Activated naive CD4-positive, alpha-beta T cell treated with anti-CD3 and anti-CD28 coated beads for 36 hours (primary cell): ENCODE data around the gene COX19. TPM values are rescaled to one million over a fixed set of nuclear protein-coding genes. Genes with fewer than 3 reads are reported as not detected.

Experiments used
- CTCF ChIA-PET: fragments of 350-600 bp; sonication (Branson Sonifier 250); formaldehyde crosslinking; loops from one replicate; lab custom pipeline; 2021; ENCODE audit warnings: antibody characterized with exemption; lab: Charles Lee
- DNase-seq: peaks from one replicate; pipeline ENCODE4 v3.0.0-alpha.2; 2020
- H3K27ac Mint-ChIP-seq: one replicate; pipeline ENCODE4 v1.8.0; 2021; ENCODE audit warnings: mild to moderate bottlenecking, mixed read lengths
- H3K27me3 Mint-ChIP-seq: one replicate; pipeline ENCODE4 v1.8.0; 2021; ENCODE audit warnings: low read depth, mixed read lengths
- H3K36me3 Mint-ChIP-seq: one replicate; pipeline ENCODE4 v1.8.0; 2021; ENCODE audit warnings: low read depth, mixed read lengths
- H3K4me1 Mint-ChIP-seq: one replicate; pipeline ENCODE4 v1.8.0; 2021; ENCODE audit warnings: low read depth, mixed read lengths
- H3K4me3 Mint-ChIP-seq: one replicate; pipeline ENCODE4 v1.8.0; 2021; ENCODE audit warnings: mild to moderate bottlenecking, moderate library complexity, mixed read lengths
- H3K9me3 Mint-ChIP-seq: one replicate; pipeline ENCODE4 v1.8.0; 2021; ENCODE audit warnings: mixed read lengths
- intact Hi-C: fragments of 100-400 bp; cut with micrococcal nuclease; formaldehyde crosslinking; loops from one replicate; pipeline ENCODE4 v1.15.1; 2023
- total RNA-seq, 2 experiments: library from RNA; stranded (reverse); gene quantifications; one replicate each; pipeline ENCODE4 v1.2.3, GENCODE V29; 2021

COX19 gene
- total RNA-seq, 2 experiments from 2014 or later = 12.6 to 15.2 TPM

DNA sequence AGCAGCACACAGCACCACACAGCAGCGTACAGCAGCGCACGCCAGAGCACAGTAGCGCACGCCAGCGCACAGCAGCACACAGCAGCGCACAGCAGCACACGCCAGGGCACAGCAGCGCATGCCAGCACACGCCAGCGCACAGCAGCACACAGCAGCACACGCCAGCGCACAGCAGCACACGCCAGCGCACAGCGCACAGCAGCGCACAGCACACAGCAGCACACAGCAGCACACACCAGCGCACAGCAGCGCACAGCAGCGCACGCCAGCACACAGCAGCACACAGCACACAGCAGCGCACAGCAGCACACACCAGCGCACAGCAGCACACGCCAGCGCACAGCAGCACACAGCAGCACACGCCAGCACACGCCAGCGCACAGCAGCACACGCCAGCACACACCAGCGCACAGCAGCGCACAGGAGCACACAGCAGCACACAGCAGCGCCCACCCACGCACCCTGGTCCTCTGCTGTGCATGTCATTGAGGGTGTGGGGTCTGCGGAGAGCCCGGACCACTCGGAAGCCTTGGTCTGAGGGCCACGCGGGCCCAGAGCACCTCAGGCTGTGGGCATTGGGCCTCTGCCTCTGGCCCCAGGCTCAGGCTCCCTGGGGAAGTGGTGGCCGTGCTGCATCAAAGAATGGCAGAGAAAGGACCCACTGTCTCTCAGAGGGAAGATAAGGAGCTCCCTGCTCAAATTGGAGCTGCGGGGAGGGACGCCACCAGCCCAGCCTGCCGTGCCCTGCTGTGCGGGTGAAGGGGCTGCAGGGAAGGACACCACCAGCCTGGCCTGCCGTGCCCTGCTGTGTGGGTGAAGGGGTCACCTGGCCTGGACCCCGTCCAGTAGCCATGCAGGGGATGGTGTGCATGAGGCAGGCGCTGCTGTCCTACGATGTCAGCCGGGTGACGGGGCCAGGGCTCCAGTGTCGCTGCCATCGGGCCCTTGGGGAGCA is 41.5 kb upstream of the COX19 start:
- Mint-ChIP-seq H3K27ac (no peak overlapping the region), H3K4me3 (no peak overlapping the region), H3K36me3 (peaks cover 9% of the 10 kb centered on the region), H3K27me3 (no peaks in the 10 kb centered on the region), H3K9me3 (peaks cover 6% of the 10 kb centered on the region), H3K4me1 (peaks cover 11% of the 10 kb centered on the region)
- CTCF ChIA-PET = no interaction called here
- intact Hi-C loops = no loop called here
- no peak for DNase-seq

DNA sequence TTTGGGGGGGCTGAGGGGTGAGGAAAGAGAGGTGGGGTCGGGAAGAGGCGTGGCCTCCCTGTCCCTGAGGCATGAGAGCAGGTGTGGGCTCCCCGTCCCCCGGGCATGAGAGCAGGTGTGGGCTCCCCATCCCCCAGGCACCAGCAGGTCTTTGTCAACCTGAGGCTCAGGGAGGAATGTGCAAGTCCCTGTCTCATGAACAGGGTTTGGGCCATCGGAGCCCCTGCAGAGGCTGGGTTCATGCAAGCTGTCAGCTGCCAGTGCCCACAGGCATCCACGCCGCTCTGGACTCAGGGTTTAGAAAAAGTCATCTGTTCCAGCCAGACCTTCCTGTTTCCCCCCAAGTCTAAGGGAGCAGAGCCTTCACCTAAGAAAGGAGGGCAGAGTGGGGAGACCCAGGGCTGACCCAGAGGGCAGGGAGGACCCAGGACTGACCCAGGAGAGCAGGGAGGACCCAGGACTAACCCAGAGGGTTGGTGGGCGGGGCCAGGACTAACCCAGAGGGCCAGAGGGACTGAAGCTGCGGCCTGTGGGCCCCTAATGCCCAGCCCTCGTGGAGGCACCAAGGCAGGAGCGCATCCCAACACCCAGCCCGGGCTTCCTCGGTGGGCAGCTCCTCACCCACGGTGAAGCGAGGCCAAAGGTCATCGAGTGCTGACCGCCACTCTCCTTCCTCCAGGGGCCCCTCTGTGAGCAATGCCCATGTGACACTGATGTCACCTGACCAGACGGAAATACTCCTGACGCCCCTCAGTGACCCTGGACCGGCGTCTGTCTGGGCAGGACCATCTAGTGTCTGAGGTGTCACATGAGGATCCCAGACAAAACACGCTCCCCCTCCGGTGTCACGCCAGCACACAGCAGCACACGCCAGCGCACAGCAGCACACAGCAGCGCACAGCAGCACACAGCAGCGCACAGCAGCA is 40.1 kb upstream of the COX19 start:
- H3K27me3 Mint-ChIP-seq = no peaks in the 10 kb centered on the region
- peaks cover 3% of the 10 kb centered on the region for H3K36me3 Mint-ChIP-seq
- H3K9me3 Mint-ChIP-seq = no peaks in the 10 kb centered on the region
- CTCF ChIA-PET = no interaction called here
- H3K4me1 Mint-ChIP-seq = peaks cover 19% of the 10 kb centered on the region
- DNase-seq = no peak
- intact Hi-C loops = no loop called here
- H3K27ac Mint-ChIP-seq = no peak overlapping the region
- H3K4me3 Mint-ChIP-seq = no peak overlapping the region

DNA sequence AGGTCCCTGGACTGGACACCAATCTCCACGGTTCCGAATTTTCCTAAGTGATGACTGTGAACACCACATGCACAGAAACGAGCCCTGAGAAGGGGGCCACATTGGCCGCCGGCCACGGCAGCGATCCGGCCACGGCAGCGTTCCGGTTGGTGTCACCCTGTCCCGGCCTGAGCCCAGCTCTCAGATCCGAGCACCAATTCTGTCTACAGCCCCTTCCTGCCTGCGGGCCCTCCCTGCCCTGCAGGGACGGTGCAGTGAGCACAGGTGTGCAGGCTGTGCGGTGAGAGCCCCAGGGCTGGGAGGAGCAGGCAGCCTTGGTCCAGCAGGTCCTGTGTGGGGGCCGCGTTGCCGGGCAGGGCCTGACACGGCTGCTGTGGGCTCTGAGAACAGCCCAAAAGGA is 39.3 kb upstream of the COX19 start:
- intact Hi-C loops = no loop called here
- no peak for DNase-seq
- Mint-ChIP-seq H3K27me3 (no peaks in the 10 kb centered on the region), H3K9me3 (no peaks in the 10 kb centered on the region), H3K36me3 (peaks cover 3% of the 10 kb centered on the region), H3K27ac (no peak overlapping the region), H3K4me3 (no peak overlapping the region), H3K4me1 (peaks cover 19% of the 10 kb centered on the region)
- CTCF ChIA-PET = no interaction called here

DNA sequence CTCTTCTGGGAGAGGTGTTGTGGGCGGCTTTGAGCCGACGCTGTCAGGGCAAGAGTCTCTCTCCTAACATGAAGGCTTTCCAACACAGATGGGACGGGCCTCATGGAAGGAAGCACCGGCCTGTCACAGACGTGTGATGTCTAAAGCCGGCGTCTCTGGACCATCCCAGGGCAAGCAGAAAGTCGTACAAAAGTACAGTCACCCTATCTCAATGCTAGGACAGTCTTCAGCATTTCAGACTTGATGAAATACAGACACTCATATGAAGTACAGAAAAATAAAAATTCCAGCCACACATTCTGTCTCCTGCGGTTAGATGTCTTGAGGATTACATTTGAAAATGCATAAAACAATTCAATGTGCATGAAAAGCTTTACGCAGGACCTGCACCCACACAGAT is 38.2 kb upstream of the COX19 start:
- CTCF ChIA-PET = no interaction called here

DNA sequence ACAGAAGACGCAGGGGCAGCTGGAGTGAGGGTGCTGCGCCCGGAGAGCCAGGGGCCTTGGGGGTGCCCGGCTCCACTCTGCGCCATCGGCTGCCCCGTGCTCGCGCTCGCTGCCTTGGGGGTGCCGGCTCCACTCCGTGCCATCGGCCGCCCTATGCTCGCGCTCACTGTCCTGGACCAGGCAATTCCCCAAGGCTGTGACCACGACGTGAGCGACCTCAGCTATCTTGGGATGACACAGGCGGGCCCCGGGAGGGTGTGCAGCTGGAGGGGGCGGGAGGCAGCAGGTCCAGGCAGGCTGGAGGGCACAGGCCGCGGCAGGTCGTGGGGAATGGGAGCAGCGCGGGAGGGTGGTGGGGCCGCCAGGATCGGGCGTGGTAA is 37.4 kb upstream of the COX19 start:
- intact Hi-C loops = no loop called here
- Mint-ChIP-seq H3K36me3 (peaks cover 4% of the 10 kb centered on the region), H3K27me3 (no peaks in the 10 kb centered on the region), H3K27ac (no peak overlapping the region), H3K4me3 (no peak overlapping the region), H3K9me3 (no peaks in the 10 kb centered on the region), H3K4me1 (peaks cover 12% of the 10 kb centered on the region)
- CTCF ChIA-PET = interaction anchor here (1.7 kb wide), 1 partner anchor 20 kb away, joined by 3 read pairs; no protein-coding TSS in a partner anchor
- DNase-seq = no peak

More for the DNA sequence above, 38.2 kb upstream of the COX19 start:
- Mint-ChIP-seq H3K4me1 (peaks cover 19% of the 10 kb centered on the region), H3K9me3 (no peaks in the 10 kb centered on the region), H3K27me3 (no peaks in the 10 kb centered on the region), H3K27ac (no peak overlapping the region), H3K36me3 (peaks cover 5% of the 10 kb centered on the region), H3K4me3 (no peak overlapping the region)
- DNase-seq = no peak
- intact Hi-C loops = no loop called here

DNA sequence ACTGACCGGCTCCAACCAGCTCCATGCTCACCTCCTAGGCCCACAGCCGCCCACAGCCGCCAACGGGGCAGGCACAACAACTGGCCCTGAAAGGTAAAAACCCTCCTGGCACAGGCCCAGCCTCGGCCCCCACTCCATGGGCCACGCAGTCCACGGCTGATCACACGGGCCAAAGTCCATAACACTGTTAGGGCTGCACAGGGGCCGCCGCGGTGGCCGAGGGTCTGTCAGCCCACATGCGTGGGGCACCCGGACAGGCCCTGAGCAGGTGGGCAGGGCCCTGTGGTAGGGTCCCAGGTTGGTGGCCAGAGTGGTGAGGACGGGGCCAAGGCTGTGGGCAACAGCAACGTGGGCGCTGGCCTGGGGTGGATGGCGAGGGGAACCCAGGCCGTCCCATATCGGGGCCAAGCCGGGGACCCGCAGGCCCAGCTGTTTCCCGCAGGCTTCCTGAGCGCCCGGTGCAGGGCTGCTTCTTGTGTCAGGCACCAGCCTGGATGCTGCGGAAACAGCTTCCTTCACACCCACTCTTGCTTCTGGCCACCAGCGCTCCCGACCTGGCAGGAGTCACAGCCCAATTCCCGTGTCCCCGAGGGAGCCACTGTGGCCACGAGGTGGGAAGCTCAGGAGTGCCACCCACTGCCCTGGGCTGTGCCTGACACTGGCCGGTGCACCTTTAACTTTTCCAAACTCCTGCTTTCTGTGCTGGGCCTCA is 36.8 kb upstream of the COX19 start:
- H3K36me3 Mint-ChIP-seq = peaks cover 4% of the 10 kb centered on the region
- no peak overlapping the region for H3K4me3 Mint-ChIP-seq
- intact Hi-C loops = no loop called here
- H3K9me3 Mint-ChIP-seq = no peaks in the 10 kb centered on the region
- DNase-seq = no peak
- peaks cover 12% of the 10 kb centered on the region for H3K4me1 Mint-ChIP-seq
- H3K27me3 Mint-ChIP-seq = no peaks in the 10 kb centered on the region
- CTCF ChIA-PET = interaction anchor here (1.7 kb wide), 1 partner anchor 19 kb away, joined by 3 read pairs; no protein-coding TSS in a partner anchor
- H3K27ac Mint-ChIP-seq = no peak overlapping the region

DNA sequence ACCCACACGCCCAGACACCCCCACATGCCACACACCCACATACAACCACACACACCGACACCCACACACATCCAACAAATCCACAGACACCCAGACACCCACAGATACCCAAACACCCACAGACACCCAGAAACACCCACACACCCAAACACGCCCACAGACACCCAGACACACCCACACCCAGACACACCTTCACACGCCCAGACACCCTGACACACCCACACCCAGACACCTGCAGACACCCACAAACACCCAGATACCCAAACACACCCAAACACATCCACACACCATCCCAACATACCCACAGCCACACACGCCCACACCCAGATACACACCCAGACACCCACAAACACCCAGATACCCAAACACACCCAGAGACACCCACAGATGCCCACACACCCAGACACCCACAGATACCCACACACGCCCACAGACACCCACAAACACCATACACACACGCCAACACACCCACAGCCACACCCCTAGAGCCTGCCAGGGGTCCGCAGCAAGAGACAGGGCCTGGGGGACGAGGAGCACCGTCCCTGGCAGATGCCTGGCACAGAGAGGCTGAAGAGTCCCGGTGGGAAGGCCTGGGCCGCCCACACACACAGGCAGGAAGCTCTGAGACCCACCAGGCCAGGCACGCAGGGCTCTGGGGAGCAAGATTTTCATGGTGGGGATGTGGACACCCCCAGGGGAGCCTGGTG is 36.1 kb upstream of the COX19 start:
- Mint-ChIP-seq H3K9me3 (no peaks in the 10 kb centered on the region), H3K4me3 (no peak overlapping the region), H3K27ac (no peak overlapping the region), H3K27me3 (no peaks in the 10 kb centered on the region), H3K4me1 (peaks cover 12% of the 10 kb centered on the region), H3K36me3 (peaks cover 4% of the 10 kb centered on the region)
- CTCF ChIA-PET = interaction anchor here (1.7 kb wide), 1 partner anchor 18 kb away, joined by 3 read pairs; no protein-coding TSS in a partner anchor
- intact Hi-C loops = no loop called here
- DNase-seq = no peak

DNA sequence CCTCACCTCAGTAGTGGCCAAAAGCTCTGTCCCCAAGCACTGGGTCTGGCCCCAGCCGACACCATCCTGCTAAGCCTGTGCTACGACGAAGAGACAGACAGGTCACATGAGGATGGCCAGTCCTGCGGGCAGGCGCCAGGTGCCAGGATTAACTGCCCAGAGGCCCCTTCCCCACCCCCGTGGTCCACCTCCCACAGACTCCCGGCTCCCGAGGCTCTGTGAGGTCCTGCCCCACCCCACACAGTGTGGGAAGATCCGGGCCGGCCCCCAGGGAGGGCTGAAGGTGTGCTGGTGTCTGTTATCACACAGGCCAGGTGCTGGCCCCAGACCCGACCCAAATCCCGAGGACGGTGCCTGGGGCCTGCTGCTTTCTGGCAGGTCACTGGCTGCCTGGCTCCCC is 34.9 kb upstream of the COX19 start:
- peaks cover 12% of the 10 kb centered on the region for H3K4me1 Mint-ChIP-seq
- H3K4me3 Mint-ChIP-seq = no peak overlapping the region
- no peaks in the 10 kb centered on the region for H3K27me3 Mint-ChIP-seq
- H3K36me3 Mint-ChIP-seq = peaks cover 4% of the 10 kb centered on the region
- no peak overlapping the region for H3K27ac Mint-ChIP-seq
- H3K9me3 Mint-ChIP-seq = no peaks in the 10 kb centered on the region
- CTCF ChIA-PET = interaction anchor here (0.6 kb wide), 1 partner anchor 17 kb away, joined by 3 read pairs; no protein-coding TSS in a partner anchor
- intact Hi-C loops = no loop called here
- DNase-seq = no peak

DNA sequence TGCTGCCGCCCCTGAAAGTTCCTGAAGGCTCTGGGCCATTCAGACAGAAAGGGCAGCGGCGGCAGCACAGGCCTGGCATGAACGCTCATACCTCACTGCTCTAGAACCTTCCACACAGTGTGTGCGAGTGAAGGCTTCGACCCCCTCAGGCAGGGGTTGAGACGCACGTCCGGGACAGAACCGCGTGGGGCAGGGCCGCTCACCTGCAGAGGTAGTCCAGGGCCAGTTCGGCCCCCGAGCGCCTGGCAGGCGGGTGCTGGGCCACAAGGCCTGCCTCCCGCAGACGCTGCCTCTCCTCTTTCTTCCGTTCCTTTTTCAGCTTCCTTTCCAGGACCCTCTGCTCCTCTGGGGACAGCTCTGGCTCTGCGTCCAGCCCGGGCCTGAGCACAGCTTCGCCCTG is 34.4 kb upstream of the COX19 start:
- CTCF ChIA-PET = interaction anchor here (0.6 kb wide), 1 partner anchor 17 kb away, joined by 3 read pairs; no protein-coding TSS in a partner anchor
- Mint-ChIP-seq H3K27me3 (no peaks in the 10 kb centered on the region), H3K4me3 (no peak overlapping the region), H3K4me1 (peaks cover 12% of the 10 kb centered on the region), H3K9me3 (no peaks in the 10 kb centered on the region), H3K36me3 (peaks cover 4% of the 10 kb centered on the region), H3K27ac (no peak overlapping the region)
- DNase-seq = no peak
- intact Hi-C loops = no loop called here

DNA sequence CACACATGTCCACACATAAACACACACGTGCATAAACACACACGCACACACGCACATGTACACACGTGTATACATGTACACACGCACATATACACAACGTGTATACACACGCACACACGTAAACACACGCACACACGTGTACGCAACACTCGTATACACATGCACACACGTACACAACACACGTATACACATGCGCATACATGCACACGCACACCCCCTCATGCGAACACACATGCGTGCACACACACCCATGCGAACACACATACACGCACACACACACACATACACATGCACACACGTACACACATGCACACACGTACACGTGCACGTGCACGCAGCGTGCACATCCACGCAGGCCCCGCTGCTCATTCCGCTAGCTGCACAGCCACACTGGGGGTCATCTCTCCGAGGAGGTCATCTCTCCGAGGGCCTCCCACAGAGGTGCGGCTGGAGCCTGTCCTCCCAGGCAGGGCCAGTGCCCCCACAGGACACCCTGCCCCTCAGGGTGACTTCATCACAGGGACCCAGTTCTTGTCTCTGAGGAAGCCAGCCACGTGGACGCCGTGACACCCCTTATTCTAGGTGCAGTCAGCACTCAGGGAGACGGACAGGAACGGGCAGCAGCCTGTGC is 33.5 kb upstream of the COX19 start:
- peaks cover 12% of the 10 kb centered on the region for H3K4me1 Mint-ChIP-seq
- intact Hi-C loops = no loop called here
- no peak for DNase-seq
- CTCF ChIA-PET = no interaction called here
- H3K27ac Mint-ChIP-seq = no peak overlapping the region
- no peak overlapping the region for H3K4me3 Mint-ChIP-seq
- H3K9me3 Mint-ChIP-seq = no peaks in the 10 kb centered on the region
- H3K27me3 Mint-ChIP-seq = no peaks in the 10 kb centered on the region
- H3K36me3 Mint-ChIP-seq = peaks cover 4% of the 10 kb centered on the region

DNA sequence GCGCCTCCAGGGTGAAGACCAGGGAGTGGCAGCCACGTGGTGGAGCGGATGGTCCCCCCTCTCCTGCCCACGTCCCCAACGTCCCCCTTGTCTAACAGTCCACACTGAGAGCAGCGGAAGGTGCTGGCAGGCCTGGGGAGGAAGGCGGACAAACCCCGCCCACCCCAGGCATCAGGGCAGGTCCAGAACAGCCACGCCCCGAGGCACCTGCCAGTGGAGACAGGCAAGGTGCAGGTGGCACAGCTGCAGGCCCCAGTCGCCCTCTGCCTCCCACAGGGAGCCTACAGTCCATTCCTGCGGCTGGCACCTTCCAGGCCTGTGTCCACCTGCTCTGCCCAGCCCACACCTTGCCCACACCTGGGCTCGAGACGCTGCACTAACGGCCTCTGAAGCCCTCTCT is 32.6 kb upstream of the COX19 start:
- intact Hi-C loops = no loop called here
- Mint-ChIP-seq H3K9me3 (no peaks in the 10 kb centered on the region), H3K4me3 (no peak overlapping the region), H3K27ac (no peak overlapping the region), H3K36me3 (peaks cover 4% of the 10 kb centered on the region), H3K4me1 (peaks cover 8% of the 10 kb centered on the region), H3K27me3 (no peaks in the 10 kb centered on the region)
- no peak for DNase-seq
- CTCF ChIA-PET = interaction anchor here (1.0 kb wide), 1 partner anchor 15 kb away, joined by 4 read pairs; no protein-coding TSS in a partner anchor
